GM23338 (cell line): ENCODE results near the gene SFTPB. TPM values are rescaled to one million over a fixed set of nuclear protein-coding genes. Genes with fewer than 3 reads are reported as not detected.

Source experiments
- ATAC-seq: fragments of 200-7000 bp; cut with Tn5 transposase; 3 replicates; pipeline ENCODE4 v1.9.1; 2020
- DNase-seq: peaks from one replicate; pipeline ENCODE4 v3.0.0-alpha.2; 2015; ENCODE audit warnings: low spot score
- H2AFZ ChIP-seq: fragments of 200-600 bp; sonication (generic); 2 replicates; pipeline ENCODE4 v1.8.0; 2016; ENCODE audit warnings: antibody characterized with exemption, mild to moderate bottlenecking, moderate library complexity
- H3F3A ChIP-seq: fragments of 200-600 bp; sonication (generic); replicated peaks from 2 replicates; pipeline ENCODE4 v1.8.0; 2017; ENCODE audit warnings: antibody characterized with exemption, mixed run types, low read depth
- H3K27ac ChIP-seq: fragments of 200-600 bp; sonication (generic); 2 replicates; pipeline ENCODE4 v1.6.1; 2016; ENCODE audit warnings: low read depth
- H3K27me3 ChIP-seq: fragments of 200-600 bp; sonication (generic); 2 replicates; pipeline ENCODE4 v1.8.0; 2016; ENCODE audit warnings: mild to moderate bottlenecking, mixed run types, moderate library complexity; ENCODE audit not compliant: insufficient read depth
- H3K36me3 ChIP-seq: fragments of 200-600 bp; sonication (generic); 2 replicates; pipeline ENCODE4 v1.8.0; 2016; ENCODE audit warnings: mild to moderate bottlenecking; ENCODE audit not compliant: insufficient read depth
- H3K4me1 ChIP-seq: fragments of 200-600 bp; sonication (generic); 2 replicates; pipeline ENCODE4 v1.8.0; 2016; ENCODE audit warnings: mild to moderate bottlenecking, moderate library complexity; ENCODE audit not compliant: insufficient read depth
- H3K4me2 ChIP-seq: fragments of 200-600 bp; sonication (generic); 2 replicates; pipeline ENCODE4 v1.7.1; 2017; ENCODE audit warnings: mixed run types
- H3K4me3 ChIP-seq: fragments of 200-600 bp; sonication (generic); 2 replicates; pipeline ENCODE4 v1.6.1; 2016; ENCODE audit warnings: mixed run types
- H3K79me2 ChIP-seq: fragments of 200-600 bp; sonication (generic); replicated peaks from 2 replicates; pipeline ENCODE4 v1.8.0; 2017; ENCODE audit warnings: mild to moderate bottlenecking; ENCODE audit not compliant: insufficient read depth
- H3K9me2 ChIP-seq: fragments of 200-600 bp; sonication (generic); 2 replicates; pipeline ENCODE4 v1.8.0; 2017; ENCODE audit not compliant: insufficient read depth
- H4K20me1 ChIP-seq: fragments of 200-600 bp; sonication (generic); replicated peaks from 2 replicates; pipeline ENCODE4 v1.8.0; 2017; ENCODE audit warnings: mild to moderate bottlenecking; ENCODE audit not compliant: insufficient read depth
- H3K27ac Mint-ChIP-seq: 2 replicates; pipeline ENCODE4 v1.8.0; 2020; ENCODE audit warnings: inconsistent platforms, mild to moderate bottlenecking, moderate library complexity, mixed read lengths
- H3K27me3 Mint-ChIP-seq: 3 replicates; pipeline ENCODE4 v1.8.0; 2022; ENCODE audit warnings: low read depth, mild to moderate bottlenecking, moderate library complexity, mixed read lengths, inconsistent platforms; ENCODE audit not compliant: insufficient read depth, poor library complexity
- H3K36me3 Mint-ChIP-seq: 3 replicates; pipeline ENCODE4 v1.8.0; 2021; ENCODE audit warnings: low read depth, mild to moderate bottlenecking, inconsistent platforms, moderate library complexity, mixed read lengths
- H3K4me1 Mint-ChIP-seq: 3 replicates; pipeline ENCODE4 v1.8.0; 2020; ENCODE audit warnings: mild to moderate bottlenecking, inconsistent platforms, mixed read lengths
- H3K4me3 Mint-ChIP-seq: 3 replicates; pipeline ENCODE4 v1.8.0; 2021; ENCODE audit warnings: moderate library complexity, mild to moderate bottlenecking, inconsistent platforms, mixed read lengths
- H3K9me3 Mint-ChIP-seq: 3 replicates; pipeline ENCODE4 v1.8.0; 2020; ENCODE audit warnings: moderate library complexity, mild to moderate bottlenecking, inconsistent platforms, mixed read lengths
- CREB1 ChIP-seq: fragments of 250-450 bp; sonication (Bioruptor Pico); IDR thresholded peaks from 2 replicates; pipeline ENCODE4 v1.5.0; 2020; ENCODE audit warnings: low read depth, mild to moderate bottlenecking, moderate library complexity
- EZH2 ChIP-seq: fragments of 200-600 bp; sonication (generic); IDR thresholded peaks from one replicate; pipeline ENCODE4 v1.8.0; 2017; ENCODE audit warnings: antibody characterized with exemption, mild to moderate bottlenecking, low read depth; ENCODE audit not compliant: unreplicated experiment
- EZH2phosphoT487 ChIP-seq: fragments of 200-600 bp; sonication (generic); IDR thresholded peaks from one replicate; pipeline ENCODE4 v1.8.1; 2018; ENCODE audit warnings: antibody characterized with exemption; ENCODE audit not compliant: unreplicated experiment
- JUNB ChIP-seq: IDR thresholded peaks from one replicate; pipeline ENCODE4 v1.6.1; 2016; ENCODE audit warnings: antibody characterized with exemption; ENCODE audit not compliant: unreplicated experiment
- NANOG ChIP-seq: IDR thresholded peaks from 2 replicates; pipeline ENCODE4 v1.6.1; 2016; ENCODE audit warnings: antibody characterized with exemption, borderline replicate concordance
- POLR2AphosphoS5 ChIP-seq: IDR thresholded peaks from 2 replicates; pipeline ENCODE4 v1.6.1; 2016; ENCODE audit warnings: antibody characterized with exemption, low read depth
- STAT1 ChIP-seq: IDR thresholded peaks from one replicate; pipeline ENCODE4 v1.6.1; 2016; ENCODE audit warnings: antibody characterized with exemption; ENCODE audit not compliant: unreplicated experiment
- ZNF114 ChIP-seq: fragments of 250-450 bp; sonication (Bioruptor Pico); IDR thresholded peaks from 2 replicates; pipeline ENCODE4 v1.5.0; 2020; ENCODE audit warnings: mild to moderate bottlenecking, moderate library complexity
- ZNF331 ChIP-seq: fragments of 250-450 bp; sonication (Bioruptor Pico); IDR thresholded peaks from 2 replicates; pipeline ENCODE4 v1.5.0; 2020; ENCODE audit warnings: low read depth, mild to moderate bottlenecking, moderate library complexity
- polyA plus RNA-seq: library from polyadenylated mRNA; unstranded; fragments of >200 nt; fragmentation: Nextera tagmentation; extraction: Ambion mirVana; gene quantifications from 2 replicates; pipeline ENCODE4 v1.2.1, GENCODE V29; 2016
- total RNA-seq: library from RNA; depleted of rRNA; stranded (reverse); fragments of >200 nt; shearing (Covaris generic); gene quantifications from 2 replicates; pipeline ENCODE4 v1.2.3, GENCODE V29; 2014
- TF ChIP-seq, protein P1 (sequence below): IDR thresholded peaks from 2 replicates; pipeline ENCODE4 v1.6.1; 2016; ENCODE audit warnings: antibody characterized with exemption
- TF ChIP-seq, protein P2 (sequence below): fragments of 250-450 bp; sonication (Bioruptor Pico); IDR thresholded peaks from 2 replicates; pipeline ENCODE4 v1.5.0; 2020; ENCODE audit warnings: mild to moderate bottlenecking, moderate library complexity
- TF ChIP-seq, protein P3 (sequence below): IDR thresholded peaks from one replicate; pipeline ENCODE4 v1.6.1; 2018; ENCODE audit warnings: antibody characterized with exemption; ENCODE audit not compliant: unreplicated experiment
- TF ChIP-seq, protein P4 (sequence below), 2 experiments: fragments of 200-600 bp in 1 of 2; sonication (generic) in 1 of 2; conservative IDR thresholded peaks; 2 replicates each; pipeline versions ENCODE4 v1.5.1 to v1.6.1; 2016 to 2017; ENCODE audit warnings: antibody characterized with exemption in 2 of 2, low read depth in 2 of 2, mild to moderate bottlenecking in 2 of 2, moderate library complexity in 1 of 2

The SFTPB gene
- total and polyA plus RNA-seq, 2 experiments from 2014 or later = 0.06 TPM; not detected in 1

DNA sequence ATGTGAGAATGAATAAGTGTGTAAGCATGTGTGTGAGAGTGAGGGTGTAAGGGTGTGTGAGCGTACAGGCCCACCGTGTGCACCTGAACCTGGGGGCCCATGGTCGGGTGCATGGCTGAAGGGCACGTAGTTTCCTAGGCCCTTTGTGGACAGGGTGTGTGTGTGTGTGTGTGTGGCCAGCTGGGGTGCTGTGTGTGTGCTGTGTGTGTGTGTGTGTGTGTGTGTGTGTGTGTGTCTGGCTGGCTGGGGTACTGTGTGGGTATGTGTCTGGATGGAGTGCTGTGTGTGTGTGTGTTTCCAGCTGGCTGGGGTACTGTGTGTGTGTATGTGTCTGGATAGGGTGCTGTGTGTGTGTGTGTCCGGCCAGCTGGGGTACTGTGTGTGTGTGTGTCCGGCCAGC lies 2.0 kb downstream of the SFTPB start:
- H3K36me3 Mint-ChIP-seq = no peaks in the 10 kb centered on the region

More for the DNA sequence above, 2.0 kb downstream of the SFTPB start:
- no peak overlapping the region for H3K4me3 Mint-ChIP-seq
- no peak overlapping the region for H3K4me2 ChIP-seq
- H2AFZ ChIP-seq = no peak overlapping the region
- no peaks in the 10 kb centered on the region; the same call in 2 of the 3 replicates for H3K4me1 Mint-ChIP-seq
- no peaks in the 10 kb centered on the region for H3F3A ChIP-seq
- no peaks in the 10 kb centered on the region for H4K20me1 ChIP-seq
- H3K4me1 ChIP-seq = no peaks in the 10 kb centered on the region
- ATAC-seq (no peak), DNase-seq (no peak)
- no peaks in the 10 kb centered on the region for H3K27me3 ChIP-seq
- H3K4me3 ChIP-seq = no peak overlapping the region
- no peak overlapping the region for H3K27ac ChIP-seq
- no peaks in the 10 kb centered on the region for H3K9me2 ChIP-seq
- TF ChIP-seq ZNF331 (no peak), NANOG (no peak), JUNB (no peak), EZH2phosphoT487 (no peak), CREB1 (CRISPR knock-in tag) (no peak), STAT1 (no peak), ZNF114 (CRISPR knock-in tag) (no peak), POLR2AphosphoS5 (no peak), EZH2 (no peak)
- TF ChIP-seq, protein P1, sequence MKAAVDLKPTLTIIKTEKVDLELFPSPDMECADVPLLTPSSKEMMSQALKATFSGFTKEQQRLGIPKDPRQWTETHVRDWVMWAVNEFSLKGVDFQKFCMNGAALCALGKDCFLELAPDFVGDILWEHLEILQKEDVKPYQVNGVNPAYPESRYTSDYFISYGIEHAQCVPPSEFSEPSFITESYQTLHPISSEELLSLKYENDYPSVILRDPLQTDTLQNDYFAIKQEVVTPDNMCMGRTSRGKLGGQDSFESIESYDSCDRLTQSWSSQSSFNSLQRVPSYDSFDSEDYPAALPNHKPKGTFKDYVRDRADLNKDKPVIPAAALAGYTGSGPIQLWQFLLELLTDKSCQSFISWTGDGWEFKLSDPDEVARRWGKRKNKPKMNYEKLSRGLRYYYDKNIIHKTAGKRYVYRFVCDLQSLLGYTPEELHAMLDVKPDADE = no peak
- TF ChIP-seq, protein P2, sequence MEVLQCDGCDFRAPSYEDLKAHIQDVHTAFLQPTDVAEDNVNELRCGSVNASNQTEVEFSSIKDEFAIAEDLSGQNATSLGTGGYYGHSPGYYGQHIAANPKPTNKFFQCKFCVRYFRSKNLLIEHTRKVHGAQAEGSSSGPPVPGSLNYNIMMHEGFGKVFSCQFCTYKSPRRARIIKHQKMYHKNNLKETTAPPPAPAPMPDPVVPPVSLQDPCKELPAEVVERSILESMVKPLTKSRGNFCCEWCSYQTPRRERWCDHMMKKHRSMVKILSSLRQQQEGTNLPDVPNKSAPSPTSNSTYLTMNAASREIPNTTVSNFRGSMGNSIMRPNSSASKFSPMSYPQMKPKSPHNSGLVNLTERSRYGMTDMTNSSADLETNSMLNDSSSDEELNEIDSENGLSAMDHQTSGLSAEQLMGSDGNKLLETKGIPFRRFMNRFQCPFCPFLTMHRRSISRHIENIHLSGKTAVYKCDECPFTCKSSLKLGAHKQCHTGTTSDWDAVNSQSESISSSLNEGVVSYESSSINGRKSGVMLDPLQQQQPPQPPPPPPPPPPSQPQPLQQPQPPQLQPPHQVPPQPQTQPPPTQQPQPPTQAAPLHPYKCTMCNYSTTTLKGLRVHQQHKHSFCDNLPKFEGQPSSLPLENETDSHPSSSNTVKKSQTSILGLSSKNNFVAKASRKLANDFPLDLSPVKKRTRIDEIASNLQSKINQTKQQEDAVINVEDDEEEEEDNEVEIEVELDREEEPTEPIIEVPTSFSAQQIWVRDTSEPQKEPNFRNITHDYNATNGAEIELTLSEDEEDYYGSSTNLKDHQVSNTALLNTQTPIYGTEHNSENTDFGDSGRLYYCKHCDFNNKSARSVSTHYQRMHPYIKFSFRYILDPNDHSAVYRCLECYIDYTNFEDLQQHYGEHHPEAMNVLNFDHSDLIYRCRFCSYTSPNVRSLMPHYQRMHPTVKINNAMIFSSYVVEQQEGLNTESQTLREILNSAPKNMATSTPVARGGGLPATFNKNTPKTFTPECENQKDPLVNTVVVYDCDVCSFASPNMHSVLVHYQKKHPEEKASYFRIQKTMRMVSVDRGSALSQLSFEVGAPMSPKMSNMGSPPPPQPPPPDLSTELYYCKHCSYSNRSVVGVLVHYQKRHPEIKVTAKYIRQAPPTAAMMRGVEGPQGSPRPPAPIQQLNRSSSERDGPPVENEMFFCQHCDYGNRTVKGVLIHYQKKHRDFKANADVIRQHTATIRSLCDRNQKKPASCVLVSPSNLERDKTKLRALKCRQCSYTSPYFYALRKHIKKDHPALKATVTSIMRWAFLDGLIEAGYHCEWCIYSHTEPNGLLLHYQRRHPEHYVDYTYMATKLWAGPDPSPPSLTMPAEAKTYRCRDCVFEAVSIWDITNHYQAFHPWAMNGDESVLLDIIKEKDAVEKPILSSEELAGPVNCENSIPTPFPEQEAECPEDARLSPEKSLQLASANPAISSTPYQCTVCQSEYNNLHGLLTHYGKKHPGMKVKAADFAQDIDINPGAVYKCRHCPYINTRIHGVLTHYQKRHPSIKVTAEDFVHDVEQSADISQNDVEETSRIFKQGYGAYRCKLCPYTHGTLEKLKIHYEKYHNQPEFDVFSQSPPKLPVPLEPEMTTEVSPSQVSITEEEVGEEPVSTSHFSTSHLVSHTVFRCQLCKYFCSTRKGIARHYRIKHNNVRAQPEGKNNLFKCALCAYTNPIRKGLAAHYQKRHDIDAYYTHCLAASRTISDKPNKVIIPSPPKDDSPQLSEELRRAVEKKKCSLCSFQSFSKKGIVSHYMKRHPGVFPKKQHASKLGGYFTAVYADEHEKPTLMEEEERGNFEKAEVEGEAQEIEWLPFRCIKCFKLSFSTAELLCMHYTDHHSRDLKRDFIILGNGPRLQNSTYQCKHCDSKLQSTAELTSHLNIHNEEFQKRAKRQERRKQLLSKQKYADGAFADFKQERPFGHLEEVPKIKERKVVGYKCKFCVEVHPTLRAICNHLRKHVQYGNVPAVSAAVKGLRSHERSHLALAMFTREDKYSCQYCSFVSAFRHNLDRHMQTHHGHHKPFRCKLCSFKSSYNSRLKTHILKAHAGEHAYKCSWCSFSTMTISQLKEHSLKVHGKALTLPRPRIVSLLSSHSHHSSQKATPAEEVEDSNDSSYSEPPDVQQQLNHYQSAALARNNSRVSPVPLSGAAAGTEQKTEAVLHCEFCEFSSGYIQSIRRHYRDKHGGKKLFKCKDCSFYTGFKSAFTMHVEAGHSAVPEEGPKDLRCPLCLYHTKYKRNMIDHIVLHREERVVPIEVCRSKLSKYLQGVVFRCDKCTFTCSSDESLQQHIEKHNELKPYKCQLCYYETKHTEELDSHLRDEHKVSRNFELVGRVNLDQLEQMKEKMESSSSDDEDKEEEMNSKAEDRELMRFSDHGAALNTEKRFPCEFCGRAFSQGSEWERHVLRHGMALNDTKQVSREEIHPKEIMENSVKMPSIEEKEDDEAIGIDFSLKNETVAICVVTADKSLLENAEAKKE (CRISPR knock-in tag) = no peak
- TF ChIP-seq, protein P3, sequence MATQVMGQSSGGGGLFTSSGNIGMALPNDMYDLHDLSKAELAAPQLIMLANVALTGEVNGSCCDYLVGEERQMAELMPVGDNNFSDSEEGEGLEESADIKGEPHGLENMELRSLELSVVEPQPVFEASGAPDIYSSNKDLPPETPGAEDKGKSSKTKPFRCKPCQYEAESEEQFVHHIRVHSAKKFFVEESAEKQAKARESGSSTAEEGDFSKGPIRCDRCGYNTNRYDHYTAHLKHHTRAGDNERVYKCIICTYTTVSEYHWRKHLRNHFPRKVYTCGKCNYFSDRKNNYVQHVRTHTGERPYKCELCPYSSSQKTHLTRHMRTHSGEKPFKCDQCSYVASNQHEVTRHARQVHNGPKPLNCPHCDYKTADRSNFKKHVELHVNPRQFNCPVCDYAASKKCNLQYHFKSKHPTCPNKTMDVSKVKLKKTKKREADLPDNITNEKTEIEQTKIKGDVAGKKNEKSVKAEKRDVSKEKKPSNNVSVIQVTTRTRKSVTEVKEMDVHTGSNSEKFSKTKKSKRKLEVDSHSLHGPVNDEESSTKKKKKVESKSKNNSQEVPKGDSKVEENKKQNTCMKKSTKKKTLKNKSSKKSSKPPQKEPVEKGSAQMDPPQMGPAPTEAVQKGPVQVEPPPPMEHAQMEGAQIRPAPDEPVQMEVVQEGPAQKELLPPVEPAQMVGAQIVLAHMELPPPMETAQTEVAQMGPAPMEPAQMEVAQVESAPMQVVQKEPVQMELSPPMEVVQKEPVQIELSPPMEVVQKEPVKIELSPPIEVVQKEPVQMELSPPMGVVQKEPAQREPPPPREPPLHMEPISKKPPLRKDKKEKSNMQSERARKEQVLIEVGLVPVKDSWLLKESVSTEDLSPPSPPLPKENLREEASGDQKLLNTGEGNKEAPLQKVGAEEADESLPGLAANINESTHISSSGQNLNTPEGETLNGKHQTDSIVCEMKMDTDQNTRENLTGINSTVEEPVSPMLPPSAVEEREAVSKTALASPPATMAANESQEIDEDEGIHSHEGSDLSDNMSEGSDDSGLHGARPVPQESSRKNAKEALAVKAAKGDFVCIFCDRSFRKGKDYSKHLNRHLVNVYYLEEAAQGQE = no peak
- TF ChIP-seq, protein P4, sequence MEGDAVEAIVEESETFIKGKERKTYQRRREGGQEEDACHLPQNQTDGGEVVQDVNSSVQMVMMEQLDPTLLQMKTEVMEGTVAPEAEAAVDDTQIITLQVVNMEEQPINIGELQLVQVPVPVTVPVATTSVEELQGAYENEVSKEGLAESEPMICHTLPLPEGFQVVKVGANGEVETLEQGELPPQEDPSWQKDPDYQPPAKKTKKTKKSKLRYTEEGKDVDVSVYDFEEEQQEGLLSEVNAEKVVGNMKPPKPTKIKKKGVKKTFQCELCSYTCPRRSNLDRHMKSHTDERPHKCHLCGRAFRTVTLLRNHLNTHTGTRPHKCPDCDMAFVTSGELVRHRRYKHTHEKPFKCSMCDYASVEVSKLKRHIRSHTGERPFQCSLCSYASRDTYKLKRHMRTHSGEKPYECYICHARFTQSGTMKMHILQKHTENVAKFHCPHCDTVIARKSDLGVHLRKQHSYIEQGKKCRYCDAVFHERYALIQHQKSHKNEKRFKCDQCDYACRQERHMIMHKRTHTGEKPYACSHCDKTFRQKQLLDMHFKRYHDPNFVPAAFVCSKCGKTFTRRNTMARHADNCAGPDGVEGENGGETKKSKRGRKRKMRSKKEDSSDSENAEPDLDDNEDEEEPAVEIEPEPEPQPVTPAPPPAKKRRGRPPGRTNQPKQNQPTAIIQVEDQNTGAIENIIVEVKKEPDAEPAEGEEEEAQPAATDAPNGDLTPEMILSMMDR (conservative IDR thresholded peaks at IDR 0.05; ENCODE audit: low read depth in 2 of 2) = no peak
- H3K79me2 ChIP-seq = no peaks in the 10 kb centered on the region
- no peak overlapping the region for H3K27ac Mint-ChIP-seq
- H3K27me3 Mint-ChIP-seq = peaks cover 12% of the 10 kb centered on the region
- H3K36me3 ChIP-seq = no peaks in the 10 kb centered on the region
- H3K9me3 Mint-ChIP-seq = no peaks in the 10 kb centered on the region
